HG02678 (cell line): ENCODE data around the gene SPATA2.
"Not testable (repeated sequence)": the region's sequence is repeated elsewhere in the genome, so short reads cannot be mapped to it uniquely, and the experiment has no call there.

ENCODE experiments used
- ATAC-seq: cut with Tn5 transposase; IDR thresholded peaks from one replicate; pipeline ENCODE4 v1.9.1; 2021; ENCODE audit warnings: mild to moderate bottlenecking, moderate library complexity; ENCODE audit not compliant: unreplicated experiment

SPATA2 gene

DNA sequence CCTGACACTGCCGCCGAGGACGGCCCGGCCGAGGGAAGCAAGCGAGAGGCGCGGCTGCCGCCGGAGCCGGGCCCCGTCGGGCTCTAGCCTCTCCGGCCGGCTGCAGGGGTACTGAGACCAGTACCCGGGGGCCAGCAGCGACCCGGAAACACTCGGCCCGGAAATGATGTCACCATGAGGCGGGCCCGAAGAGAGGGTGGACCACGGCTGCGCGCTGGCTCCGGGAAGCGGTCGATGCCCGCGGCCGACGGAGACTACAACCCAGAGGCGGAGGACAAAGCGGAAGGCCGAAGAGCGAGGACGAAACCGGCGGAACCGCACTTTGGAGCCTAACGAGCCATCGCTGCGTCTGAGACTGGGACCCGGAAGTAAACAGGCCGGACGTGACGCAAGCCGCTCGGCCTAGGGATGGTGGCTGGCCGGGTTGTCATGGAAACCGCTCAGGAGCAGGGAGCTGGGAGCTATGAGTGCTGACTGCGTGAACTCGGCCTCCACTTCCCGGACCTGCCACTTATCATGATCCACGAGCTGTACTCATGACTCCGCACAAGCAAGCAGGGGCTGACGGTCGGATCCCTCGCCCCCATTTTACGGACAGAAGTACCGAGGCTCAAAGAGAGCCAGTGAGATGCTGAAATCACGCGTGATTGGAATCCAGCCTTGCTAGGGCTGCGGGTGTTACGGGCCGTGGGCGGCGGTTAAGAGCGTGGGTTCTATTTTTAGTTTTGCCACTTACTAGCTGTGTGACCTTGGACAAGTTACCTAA lies at the start of gene SPATA2:
Gene SPATA2, minus strand, starts transcription at position 150 of the 766 bp plus-strand sequence. CDS start 7,039 bp downstream, outside the sequence.
- ATAC-seq: peak; percentile 89

GRCh38 chr20:49961413-49961812 lies 46.1 kb upstream of the SPATA2 start:
- no peak for ATAC-seq

- ATAC-seq: not testable (repeated sequence)
These were observed 42.0 kb upstream of the SPATA2 start for GRCh38 chr20:49957089-49957938.

DNA sequence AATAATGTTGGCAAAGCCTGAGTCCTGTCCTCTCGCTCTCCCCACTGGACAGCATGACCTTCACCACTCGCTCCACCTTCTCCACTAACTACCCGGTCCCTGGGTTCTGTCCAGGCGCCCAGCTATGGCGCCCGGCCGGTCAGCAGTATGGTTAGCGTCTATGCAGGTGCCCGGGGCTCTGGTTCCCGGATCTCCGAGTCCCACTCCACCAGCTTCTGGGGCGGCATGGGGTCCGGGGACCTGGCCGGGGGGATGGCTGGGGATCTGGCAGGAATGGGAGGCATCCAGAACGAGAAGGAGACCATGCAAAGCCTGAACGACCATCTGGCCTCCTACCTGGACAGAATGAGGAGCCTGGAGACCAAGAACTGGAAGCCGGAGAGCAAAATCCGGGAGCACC lies 41.4 kb upstream of the SPATA2 start:
- no peak for ATAC-seq

- ATAC-seq: not testable (repeated sequence)
These were observed 40.6 kb upstream of the SPATA2 start for GRCh38 chr20:49955830-49956396.

DNA sequence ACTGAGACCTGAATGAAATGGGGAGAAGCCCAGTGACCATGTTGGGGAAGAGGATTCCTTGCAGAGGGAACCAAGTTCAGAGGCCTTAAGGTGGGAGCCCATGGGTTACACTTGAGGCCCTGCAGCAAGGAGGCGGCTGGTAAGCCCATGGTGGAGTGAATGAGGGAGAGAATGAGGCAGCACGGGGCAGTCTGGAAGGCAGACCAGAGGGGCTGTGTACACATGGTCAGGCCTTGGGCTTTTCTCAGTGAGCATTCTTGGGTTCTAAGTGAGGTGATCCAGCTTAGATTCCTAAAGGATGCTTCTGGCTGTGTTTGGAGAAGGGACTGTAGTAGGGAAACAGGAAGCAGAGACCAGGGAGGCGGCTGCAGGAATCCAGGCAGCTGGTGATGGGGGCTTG lies 39.8 kb upstream of the SPATA2 start:
- no peak for ATAC-seq

DNA sequence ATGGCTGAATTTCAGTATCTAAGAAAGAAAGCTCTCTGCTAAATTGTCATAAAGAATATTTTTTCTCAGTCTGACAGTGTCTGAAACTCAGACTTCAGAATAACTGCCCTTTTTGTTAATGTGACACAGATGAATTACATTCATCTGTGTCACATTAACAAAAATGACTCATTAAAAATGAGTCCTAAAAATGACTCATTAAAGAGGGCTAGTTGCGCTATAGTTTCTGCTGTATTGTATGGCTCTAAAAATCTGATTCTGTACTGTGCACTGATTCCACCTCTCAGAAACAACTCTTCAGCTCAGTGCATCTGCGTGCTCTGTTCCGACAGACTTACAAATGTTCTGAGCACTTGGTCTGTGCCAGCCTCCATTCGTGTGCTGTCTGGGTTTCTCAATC lies 35.8 kb upstream of the SPATA2 start:
- ATAC-seq: no peak

- ATAC-seq: no peak
These were observed 33.6 kb upstream of the SPATA2 start for GRCh38 chr20:49948809-49949507.

DNA sequence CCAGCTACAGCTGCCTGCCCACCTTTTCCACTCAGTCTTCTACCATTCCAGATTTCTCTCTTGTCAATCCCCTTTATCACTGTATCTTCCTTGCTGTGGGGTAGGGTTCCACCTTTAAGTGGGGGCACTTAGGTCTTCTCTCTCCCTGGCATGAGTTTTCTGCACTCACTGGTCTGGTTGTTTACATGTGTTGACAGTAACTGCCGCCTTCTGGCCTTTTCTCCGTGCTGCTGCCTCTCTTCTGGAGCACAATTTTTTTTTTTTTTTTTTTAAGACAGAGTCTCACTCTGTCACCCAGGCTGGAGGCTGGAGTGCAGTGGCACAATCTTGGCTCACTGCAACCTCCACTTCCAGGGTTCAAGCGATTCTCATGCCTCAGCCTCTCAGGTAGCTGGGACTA lies 32.8 kb upstream of the SPATA2 start:
- no peak for ATAC-seq

- no peak for ATAC-seq
These were observed 30.6 kb upstream of the SPATA2 start for GRCh38 chr20:49945701-49946477.

DNA sequence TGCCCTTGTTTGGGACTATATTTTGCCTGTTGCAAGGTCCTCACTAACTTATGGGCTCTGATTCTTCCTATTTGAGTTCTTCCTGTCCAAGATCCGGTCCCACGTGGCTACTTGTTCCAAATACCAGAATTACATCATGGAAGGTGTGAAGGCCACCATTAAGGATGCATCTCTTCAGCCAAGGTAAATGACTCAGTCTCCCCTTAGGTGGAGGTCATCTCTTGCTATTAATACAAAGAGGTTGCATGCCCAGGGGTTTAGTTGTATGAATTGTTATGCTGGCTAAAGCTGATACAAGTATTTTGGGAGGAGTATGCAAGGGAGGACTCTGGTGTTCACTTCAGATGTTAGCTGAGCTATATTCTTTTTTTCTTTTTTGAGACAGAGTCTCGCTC lies 30.0 kb upstream of the SPATA2 start:
- no peak for ATAC-seq

- no peak for ATAC-seq
These were observed 27.6 kb upstream of the SPATA2 start for GRCh38 chr20:49942942-49943341.

GRCh38 chr20:49942303-49942702 lies 27.0 kb upstream of the SPATA2 start:
- ATAC-seq: no peak

DNA sequence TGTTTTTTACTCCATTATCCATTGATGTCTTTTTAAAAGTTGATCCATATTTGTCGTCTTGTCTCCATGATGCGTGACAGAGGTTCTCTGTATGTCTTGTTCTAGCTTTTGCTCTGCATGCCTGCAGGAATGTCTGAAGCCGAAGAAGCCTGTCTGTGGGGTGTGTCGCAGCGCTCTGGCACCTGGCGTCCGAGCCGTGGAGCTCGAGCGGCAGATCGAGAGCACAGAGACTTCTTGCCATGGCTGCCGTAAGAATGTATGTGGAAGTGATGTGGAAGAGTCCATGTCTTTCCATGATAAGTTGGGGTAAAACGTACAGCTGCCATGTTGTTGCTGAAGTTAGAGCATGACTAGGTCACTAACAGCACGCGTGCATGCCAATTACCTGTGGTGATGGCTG lies 26.1 kb upstream of the SPATA2 start:
- ATAC-seq: no peak

DNA sequence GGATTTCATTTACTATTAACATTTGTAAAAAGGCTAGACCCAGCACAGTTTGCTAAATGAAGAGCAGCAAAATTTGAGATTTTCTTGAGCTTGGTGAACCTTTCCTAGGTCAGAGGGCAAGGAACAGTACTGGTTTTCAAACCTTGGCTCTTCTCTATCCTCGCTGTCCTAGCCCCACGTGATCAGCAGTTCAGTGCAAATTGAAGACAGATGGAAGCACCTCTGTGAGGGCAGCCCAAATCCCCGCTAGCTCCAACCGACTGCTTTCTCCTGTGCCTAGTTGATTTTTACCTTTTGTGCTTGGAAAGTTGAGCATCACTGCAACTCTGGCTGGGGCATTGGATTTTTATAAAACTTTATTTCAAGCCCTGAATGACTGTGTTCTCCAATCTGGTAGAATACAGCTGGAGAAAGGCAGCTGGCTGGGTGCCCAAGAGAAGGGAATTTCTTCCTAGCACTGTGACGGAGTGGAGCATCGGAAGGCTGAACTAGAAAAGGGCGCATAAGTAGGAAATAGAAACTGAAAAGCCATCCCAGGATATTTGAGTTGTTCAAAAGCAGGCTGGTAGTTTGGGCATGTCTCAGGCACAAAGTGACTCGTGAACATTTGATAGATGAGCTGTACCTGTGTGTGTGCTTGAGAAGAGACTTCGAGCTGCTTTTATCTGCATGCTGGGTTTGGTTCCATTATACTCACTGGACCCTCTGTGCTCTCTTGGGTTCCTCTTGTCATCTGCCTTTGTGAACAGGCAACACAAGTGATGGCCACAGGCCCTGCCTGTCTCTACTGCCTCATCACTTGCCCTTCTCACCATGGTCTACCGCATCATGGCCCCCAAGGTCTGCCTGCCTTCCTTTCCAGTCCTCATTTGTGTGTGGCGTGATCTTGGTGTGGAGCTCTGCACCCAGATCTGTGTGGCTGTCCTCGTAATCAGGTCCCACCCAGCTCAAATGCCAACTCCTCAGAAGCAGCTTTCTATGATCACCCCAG lies 23.1 kb upstream of the SPATA2 start:
- ATAC-seq: no peak

DNA sequence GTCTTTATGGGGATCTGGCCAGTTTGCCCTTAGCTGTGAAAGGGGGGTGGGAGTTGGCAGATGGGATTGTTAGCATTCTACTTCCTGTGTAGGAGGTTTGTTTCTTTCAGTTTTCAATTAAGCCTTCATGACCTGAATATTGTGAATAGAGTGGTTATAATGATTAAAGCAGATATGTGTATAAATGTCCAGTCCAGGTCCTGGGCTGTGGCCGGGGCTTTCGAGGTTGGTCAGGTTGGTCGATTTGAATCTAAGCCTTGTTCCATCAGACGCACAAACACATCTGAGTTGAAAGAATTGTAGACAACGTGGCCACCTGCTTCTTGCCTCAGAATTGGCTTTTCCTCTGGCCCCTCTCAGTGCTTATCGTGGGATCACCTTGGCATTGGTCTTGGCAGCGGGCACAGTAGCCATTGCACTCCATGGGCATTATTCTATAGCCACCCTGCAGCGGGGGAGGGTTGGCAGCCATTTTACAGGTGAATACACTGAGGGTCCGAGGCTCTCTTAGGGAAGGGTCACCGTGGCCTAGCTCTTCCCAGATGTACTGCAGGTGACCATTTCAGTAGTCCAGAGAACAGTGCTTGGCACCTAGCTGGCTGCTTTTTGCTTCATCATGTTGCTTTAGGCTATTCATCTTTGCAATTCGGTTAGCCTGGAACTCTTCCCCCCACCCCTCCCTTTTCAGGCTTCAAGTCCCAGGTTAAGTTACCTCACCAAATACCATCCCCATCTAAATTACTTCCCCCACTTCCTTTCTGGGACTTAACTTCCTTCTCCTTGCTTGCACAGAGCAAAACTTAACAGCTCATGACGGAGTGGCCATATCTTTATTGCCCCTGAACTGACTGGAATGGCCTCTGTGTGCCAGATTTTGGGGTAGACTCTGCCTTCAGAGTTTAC lies 21.9 kb upstream of the SPATA2 start:
- ATAC-seq: peak; percentile 7

- peak; percentile 82 for ATAC-seq
These were observed 21.1 kb upstream of the SPATA2 start, which contains the start of gene RNF114 for GRCh38 chr20:49936153-49937026. RNF114 (plus strand) TSS chr20:49936397; CDS start chr20:49936413, 16 bp downstream.
